Chondrocyte (in vitro differentiated cells): ENCODE measurements around the gene TBC1D16. TPM values are rescaled to one million over a fixed set of nuclear protein-coding genes. Genes with fewer than 3 reads are reported as not detected.

Experiments
- DNase-seq: peaks from one replicate; pipeline ENCODE4 v3.0.0; 2021; ENCODE audit warnings: mixed read lengths, low spot score
- H3K27ac Mint-ChIP-seq: one replicate; pipeline ENCODE4 v1.8.0; 2021; ENCODE audit warnings: mild to moderate bottlenecking, moderate library complexity, mixed read lengths; ENCODE audit not compliant: unreplicated experiment
- H3K27me3 Mint-ChIP-seq: 2 replicates; pipeline ENCODE4 v1.8.0; 2021; ENCODE audit warnings: low read depth, mixed read lengths
- H3K36me3 Mint-ChIP-seq: 2 replicates; pipeline ENCODE4 v1.8.0; 2021; ENCODE audit warnings: low read depth, mixed read lengths
- H3K4me1 Mint-ChIP-seq: 2 replicates; pipeline ENCODE4 v1.8.0; 2021; ENCODE audit warnings: low read depth, mild to moderate bottlenecking, mixed read lengths
- H3K4me3 Mint-ChIP-seq: one replicate; pipeline ENCODE4 v1.8.0; 2021; ENCODE audit warnings: mild to moderate bottlenecking, moderate library complexity, mixed read lengths; ENCODE audit not compliant: unreplicated experiment
- H3K9me3 Mint-ChIP-seq: 2 replicates; pipeline ENCODE4 v1.8.0; 2021; ENCODE audit warnings: low read depth, mixed read lengths
- CTCF ChIP-seq: fragments of 200-600 bp; sonication (generic); IDR thresholded peaks from 2 replicates; pipeline ENCODE4 v1.5.0; 2021; ENCODE audit warnings: antibody characterized with exemption, mild to moderate bottlenecking, moderate library complexity
- total RNA-seq: library from RNA; stranded (reverse); gene quantifications from 3 replicates; pipeline ENCODE4 v1.2.1, GENCODE V29; 2021

TBC1D16 gene
- total RNA-seq, 1 donor from 2014 or later, result 51.4 TPM

GRCh38 chr17:80027043-80027435, 8.6 kb downstream of the TBC1D16 start:
- H3K27me3 Mint-ChIP-seq, result no peaks in the 10 kb centered on the region
- no peaks in the 10 kb centered on the region for H3K36me3 Mint-ChIP-seq
- no peak overlapping the region for H3K4me3 Mint-ChIP-seq
- no peak overlapping the region for H3K27ac Mint-ChIP-seq
- TF ChIP-seq CTCF, result no peak
- H3K4me1 Mint-ChIP-seq, result peaks cover 51% of the 10 kb centered on the region
- H3K9me3 Mint-ChIP-seq, result no peaks in the 10 kb centered on the region
- no peak for DNase-seq

GRCh38 chr17:80026359-80027042, 9.2 kb downstream of the TBC1D16 start:
- H3K4me1 Mint-ChIP-seq, result peaks cover 46% of the 10 kb centered on the region
- H3K27ac Mint-ChIP-seq, result no peak overlapping the region
- H3K27me3 Mint-ChIP-seq, result no peaks in the 10 kb centered on the region
- TF ChIP-seq CTCF, result no peak
- H3K4me3 Mint-ChIP-seq, result no peak overlapping the region
- H3K36me3 Mint-ChIP-seq, result peaks cover 1% of the 10 kb centered on the region
- H3K9me3 Mint-ChIP-seq, result no peaks in the 10 kb centered on the region
- no peak for DNase-seq

GRCh38 chr17:80025796-80026195, 9.9 kb downstream of the TBC1D16 start:
- Mint-ChIP-seq H3K4me1 (peaks cover 41% of the 10 kb centered on the region), H3K36me3 (peaks cover 1% of the 10 kb centered on the region), H3K9me3 (no peaks in the 10 kb centered on the region), H3K4me3 (no peak overlapping the region), H3K27ac (no peak overlapping the region), H3K27me3 (no peaks in the 10 kb centered on the region)
- no peak for DNase-seq
- TF ChIP-seq CTCF, result no peak

GRCh38 chr17:80025140-80025539, 10.5 kb downstream of the TBC1D16 start:
- H3K27me3 Mint-ChIP-seq, result no peaks in the 10 kb centered on the region
- peaks cover 39% of the 10 kb centered on the region for H3K4me1 Mint-ChIP-seq
- peaks cover 1% of the 10 kb centered on the region for H3K36me3 Mint-ChIP-seq
- DNase-seq, result no peak
- no peak overlapping the region for H3K27ac Mint-ChIP-seq
- TF ChIP-seq CTCF, result no peak
- H3K4me3 Mint-ChIP-seq, result no peak overlapping the region
- no peaks in the 10 kb centered on the region for H3K9me3 Mint-ChIP-seq

GRCh38 chr17:80024206-80024972, 11.3 kb downstream of the TBC1D16 start:
- H3K4me3 Mint-ChIP-seq, result no peak overlapping the region
- no peak for DNase-seq

More at GRCh38 chr17:80024206-80024972, 11.3 kb downstream of the TBC1D16 start:
- peaks cover 1% of the 10 kb centered on the region for H3K36me3 Mint-ChIP-seq
- H3K9me3 Mint-ChIP-seq, result no peaks in the 10 kb centered on the region
- no peak overlapping the region for H3K27ac Mint-ChIP-seq
- H3K4me1 Mint-ChIP-seq, result peaks cover 32% of the 10 kb centered on the region
- no peaks in the 10 kb centered on the region for H3K27me3 Mint-ChIP-seq
- TF ChIP-seq CTCF, result no peak
